GM18868 (cell line): ENCODE measurements around the gene PHACTR2.
"Not testable (repeated sequence)": the region's sequence is repeated elsewhere in the genome, so short reads cannot be mapped to it uniquely, and the experiment has no call there.

Source experiments
- ATAC-seq: cut with Tn5 transposase; IDR thresholded peaks from one replicate; pipeline ENCODE4 v1.9.1; 2021; ENCODE audit warnings: mild to moderate bottlenecking, moderate library complexity; ENCODE audit not compliant: unreplicated experiment

PHACTR2 gene

DNA sequence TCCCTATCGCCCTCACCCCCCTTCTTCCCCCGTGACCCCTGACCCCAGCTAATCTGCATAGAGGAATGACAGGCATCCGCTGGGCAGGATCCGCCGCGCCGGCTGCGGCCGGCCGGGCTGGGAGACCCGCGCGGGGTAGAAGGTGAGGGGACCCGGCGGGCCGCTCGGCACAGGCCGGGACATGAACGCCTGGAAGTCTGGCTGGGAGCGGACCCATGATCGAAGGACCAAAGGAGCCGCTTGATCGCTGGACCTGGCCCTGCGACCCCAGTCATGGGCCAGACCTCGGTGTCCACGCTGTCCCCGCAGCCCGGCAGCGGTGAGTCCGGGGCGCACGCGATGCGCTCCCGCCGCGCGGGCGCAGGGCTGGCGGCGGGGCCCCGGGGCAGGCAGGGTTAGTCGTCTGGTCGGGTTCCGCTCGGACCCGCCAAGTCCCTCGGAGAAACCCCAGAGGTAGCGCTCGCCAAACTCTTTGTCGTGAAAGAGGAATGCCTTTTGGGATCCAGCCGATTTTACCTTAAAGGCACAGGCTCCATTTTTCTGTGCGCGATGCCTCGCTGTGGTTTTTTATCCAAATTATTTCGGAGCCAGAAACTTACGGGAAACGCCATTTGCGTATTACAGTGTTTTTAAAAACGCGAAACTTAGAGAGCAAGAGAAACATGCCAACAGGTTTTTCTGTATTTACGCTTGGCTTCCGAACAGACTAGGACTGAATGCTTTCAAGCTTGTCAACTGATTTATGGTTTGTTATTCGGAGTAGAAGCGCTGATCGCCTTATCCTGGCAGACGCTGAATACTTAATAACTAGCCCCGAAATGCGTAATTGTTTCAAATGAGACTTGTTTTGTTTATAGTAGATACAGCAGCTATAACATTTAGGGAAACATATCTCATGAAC is at the start of gene PHACTR2:
TSS of gene PHACTR2 (plus strand) at position 75 of the 901 bp plus-strand sequence. CDS start at position 274, 199 bp downstream.
- ATAC-seq: no peak

DNA sequence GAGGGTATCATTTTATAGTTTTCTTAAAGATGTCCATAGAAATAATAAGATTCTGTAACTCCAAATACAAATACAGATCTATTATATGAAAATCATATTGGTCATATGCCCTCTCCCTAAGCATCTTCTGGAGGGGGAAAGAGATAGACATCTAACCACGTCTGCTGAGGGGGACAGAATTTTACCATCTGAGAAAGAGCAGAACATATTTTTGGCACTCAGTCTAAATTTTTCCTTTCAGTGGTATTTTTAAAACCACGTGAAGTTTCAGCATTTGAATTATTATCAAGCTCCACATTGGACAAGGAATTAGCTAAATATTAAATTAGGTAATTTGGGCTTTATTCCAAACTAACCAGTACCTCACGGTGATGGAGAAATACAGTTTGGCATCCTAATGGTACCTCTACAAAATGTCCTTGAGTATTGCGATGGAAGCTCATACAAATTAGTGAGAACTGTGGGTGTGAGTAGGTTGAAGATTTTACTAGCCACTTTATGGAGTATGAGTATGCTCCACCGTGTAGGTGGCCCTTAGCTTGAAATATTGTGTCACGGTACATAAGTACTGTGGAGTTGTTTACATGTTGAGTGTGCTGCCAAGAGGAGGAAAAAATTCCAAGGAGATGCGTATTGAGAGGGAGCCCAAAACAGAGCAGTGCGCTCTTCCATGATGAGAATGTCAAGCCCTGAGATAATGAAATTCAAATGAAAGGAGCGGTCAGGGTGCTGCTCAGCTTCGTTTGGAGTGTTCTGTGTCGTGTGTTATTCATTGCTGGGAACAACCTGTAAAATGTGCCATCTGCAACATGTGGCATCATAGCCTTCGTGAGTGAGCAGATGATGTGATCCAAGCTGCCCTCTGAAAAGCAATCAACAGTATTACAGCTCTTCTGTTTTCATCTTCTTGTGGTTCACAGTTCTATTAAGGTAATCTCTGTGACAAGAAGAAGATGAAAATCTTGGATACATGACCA is 48.4 kb upstream of the PHACTR2 start:
- no peak for ATAC-seq

DNA sequence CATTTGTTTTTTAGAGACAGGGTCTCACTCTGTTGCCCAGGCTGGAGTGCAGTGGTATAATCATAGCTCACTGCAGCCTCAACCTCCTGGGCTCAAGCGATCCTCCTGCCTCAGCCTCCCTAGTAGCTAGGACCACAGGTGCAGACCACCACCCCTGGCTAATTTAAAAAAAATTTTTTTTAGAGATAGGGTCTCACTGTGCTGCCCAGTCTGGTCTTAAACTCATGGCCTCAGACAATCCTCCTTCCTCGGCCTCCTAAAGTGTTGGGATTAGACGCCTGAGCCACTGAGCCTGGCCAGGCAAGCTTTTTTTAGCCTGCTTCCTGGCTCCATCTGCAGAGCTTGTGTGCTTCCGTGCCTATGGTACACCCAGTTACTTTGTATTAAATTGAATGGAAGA is 46.6 kb upstream of the PHACTR2 start:
- not testable (repeated sequence) for ATAC-seq

DNA sequence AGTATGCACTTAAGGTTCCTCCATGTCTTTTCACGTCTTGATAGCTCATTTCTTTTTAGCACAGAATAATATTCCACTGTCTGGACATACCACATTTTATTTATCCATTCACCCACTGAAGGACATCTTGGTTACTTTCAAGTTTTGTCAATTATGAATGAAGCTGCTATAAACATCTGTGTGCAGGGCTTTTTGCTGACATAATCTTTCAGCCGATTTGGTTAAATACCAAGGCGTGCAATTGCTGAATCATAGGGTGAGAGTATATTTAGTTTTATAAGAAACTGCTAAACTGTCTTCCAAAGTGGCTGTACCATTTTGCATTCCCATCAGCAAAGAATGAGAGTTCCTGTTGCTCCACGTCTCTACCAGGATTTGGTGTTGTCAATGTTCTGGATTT is 44.9 kb upstream of the PHACTR2 start:
- ATAC-seq: no peak

DNA sequence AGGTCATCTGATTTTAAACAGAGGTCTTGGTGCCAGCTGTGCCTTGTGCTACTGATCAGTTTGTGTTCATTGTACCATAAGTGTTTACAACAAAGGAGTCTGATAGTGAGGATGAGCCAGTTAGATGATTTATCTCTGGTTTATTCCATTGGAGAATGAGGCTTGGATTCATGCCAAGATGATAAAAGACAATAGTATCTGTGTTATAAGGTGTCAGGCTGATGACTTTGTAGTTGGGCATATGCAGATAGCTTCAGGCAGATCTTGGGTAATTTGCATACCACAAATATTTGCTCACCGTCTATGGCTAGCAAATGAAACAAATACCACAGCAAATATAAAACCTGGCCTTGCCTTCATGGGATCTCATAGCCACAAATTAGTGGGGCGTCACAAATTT is 43.3 kb upstream of the PHACTR2 start:
- no peak for ATAC-seq

DNA sequence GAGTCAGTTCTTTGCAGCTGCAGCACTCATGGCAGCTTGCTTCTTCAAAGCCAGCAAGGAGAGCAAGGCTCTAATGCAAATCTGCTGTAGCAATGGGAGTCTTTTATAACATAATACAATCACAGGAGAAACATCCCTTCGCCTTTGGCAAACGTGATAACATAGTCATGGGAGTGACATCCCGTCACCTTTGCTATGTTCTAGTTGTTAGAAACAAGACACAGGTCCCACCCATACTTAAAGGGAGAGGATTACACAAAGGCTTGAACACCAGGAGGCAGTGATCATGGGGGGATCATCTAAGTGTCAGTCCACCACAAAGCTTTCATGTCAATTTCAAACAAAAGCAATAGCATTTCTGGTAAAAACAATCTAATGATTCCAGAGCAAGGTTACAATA is 40.1 kb upstream of the PHACTR2 start:
- ATAC-seq: no peak

DNA sequence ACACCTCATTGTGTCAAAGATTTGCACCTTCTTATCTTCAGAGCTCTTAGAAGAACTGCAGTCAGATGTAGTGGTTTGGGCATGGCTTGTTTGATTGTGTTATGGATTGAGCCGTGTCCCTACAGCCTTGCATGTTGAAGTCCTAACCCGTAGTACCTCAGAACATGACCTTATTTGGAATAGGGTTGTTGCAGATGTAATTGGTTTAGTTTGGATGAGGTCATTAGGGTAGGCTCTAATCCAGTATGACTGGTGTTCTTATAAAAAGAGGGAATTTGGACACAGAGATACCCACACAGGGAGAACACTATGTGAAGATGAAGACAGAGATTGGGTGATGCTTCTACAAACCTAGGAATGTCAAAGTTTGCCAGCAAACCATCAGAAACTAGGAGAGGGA is 35.4 kb upstream of the PHACTR2 start:
- ATAC-seq: no peak

DNA sequence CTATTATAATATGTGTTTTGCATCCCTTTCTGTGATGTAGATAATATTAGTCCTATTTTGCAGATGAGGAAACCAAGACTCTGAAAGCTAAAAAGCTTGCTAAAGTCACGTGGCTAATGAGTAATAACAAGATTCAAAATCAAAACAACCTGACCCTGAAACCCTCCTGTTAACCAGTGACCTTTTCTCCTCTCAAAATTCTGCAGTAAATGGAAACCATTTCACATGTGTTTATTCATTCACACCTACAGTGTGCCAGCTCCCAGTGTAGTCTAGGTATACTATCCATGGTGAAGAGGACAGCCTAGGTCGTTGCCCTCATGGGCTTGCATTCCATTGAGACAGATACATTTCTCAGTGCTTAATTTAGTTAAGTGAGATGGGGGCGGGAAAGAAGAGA is 30.6 kb upstream of the PHACTR2 start:
- no peak for ATAC-seq

DNA sequence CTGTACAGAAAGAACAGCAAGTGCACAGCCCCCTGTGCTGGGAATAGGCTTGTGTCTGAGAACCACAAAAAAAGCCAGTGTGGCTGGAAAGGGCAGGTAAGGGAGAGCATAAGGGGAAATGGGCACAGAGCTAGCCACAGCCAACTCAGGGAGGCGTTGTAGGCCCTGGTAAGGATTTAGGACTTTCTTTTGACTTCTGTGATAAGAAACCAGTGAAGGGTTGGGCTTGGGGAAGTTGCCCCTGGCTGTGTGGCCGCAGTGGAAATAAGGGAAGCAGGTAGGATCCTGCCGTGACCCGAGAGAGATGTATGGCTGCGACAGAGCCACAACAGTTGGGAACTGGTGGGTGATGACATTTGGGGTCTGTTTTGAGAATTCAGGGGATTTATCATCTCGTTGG is 30.0 kb upstream of the PHACTR2 start:
- no peak for ATAC-seq

DNA sequence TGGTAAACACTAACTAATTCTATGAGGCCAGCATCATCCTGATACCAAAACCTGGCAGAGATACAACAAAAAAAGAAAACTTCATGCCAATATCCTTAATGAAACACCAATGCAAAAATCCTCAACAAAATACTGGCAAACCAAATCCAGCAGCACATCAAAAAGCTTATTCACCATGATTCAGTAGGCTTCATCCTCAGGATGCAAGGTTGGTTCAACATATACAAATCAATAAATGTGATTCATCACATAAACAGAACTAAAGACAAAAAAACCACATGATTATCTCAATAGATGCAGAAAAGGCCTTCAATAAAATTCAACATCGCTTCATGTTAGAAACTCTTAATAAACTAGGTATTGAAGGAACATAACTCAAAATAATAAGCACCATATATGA is 28.4 kb upstream of the PHACTR2 start:
- not testable (repeated sequence) for ATAC-seq

DNA sequence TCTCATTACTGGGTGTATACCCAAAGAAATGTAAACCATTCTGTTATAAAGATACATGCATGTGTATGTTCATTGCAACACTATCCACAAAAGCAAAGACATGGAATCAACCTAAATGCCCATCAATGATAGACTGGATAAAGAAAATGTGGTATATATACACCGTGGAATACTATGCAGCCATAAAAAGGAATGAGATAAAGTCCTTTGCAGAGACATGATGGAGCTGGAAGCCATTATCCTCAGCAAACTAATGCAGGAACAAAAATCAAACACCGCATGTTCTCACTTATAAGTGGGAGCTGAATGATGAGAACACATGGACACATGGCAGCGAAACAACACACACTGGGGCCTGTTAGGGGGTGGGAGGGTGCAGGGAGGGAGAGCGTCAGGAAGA is 26.4 kb upstream of the PHACTR2 start:
- ATAC-seq: not testable (repeated sequence)

DNA sequence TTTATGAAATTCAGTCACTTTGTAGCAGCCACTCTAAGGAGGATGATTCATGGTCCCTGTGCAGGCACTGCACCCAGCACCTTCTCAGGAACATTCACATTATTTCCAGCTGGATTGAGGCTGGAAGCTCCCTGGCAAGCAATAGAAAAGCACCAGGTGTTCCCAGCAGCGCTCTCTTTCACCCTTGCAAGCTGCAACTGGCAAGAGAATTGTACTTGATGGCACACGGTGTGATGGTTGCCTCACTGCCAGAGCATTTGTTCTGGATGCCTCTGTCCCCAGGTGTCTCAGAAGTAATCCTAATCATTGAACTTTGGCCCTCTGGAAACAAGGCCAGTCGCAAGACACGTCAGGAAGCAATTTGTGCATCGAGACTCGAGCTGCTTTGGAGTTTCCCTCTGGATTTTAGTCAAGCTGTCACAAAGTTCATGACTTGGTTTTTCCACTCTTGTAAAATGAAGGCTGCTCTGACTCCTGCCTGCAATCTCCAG is 24.9 kb upstream of the PHACTR2 start:
- ATAC-seq: no peak

DNA sequence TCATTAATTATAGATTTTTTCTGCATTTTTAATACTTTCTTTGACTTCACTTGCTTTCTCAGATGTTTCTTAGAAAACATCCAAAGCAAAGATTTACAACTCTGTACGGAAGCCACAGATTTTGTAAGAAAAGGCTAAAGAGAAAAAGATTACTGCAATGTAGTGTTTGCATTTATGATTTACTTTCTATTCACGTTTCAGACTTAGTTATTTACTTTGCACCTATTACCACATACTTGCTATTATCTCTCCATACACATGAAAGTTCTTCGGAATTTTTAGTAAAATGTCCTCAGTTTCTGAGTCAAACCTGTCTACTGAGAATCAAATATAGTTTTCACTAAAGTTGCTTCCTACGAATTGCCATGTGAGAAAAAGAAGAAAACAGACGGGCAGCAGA is 22.2 kb upstream of the PHACTR2 start:
- no peak for ATAC-seq

DNA sequence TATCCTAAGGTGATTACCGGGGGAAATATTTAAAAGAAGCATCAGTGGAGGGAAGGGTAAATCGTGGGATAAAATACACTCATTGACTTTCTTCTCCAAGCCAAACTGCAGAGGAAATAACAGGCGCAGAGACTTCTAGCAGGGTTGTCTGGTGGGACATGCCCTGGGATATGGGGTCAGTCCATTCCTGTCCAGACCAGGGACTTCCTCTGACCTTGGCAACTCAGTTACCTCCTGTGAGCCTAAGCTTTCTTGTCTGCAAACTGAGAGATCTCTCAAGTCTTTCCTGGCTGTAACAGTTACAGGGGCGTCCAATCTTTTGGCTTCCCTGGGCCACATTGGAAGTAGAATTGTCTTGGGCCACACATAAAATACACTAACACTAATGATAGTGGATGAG is 21.7 kb upstream of the PHACTR2 start:
- no peak for ATAC-seq

DNA sequence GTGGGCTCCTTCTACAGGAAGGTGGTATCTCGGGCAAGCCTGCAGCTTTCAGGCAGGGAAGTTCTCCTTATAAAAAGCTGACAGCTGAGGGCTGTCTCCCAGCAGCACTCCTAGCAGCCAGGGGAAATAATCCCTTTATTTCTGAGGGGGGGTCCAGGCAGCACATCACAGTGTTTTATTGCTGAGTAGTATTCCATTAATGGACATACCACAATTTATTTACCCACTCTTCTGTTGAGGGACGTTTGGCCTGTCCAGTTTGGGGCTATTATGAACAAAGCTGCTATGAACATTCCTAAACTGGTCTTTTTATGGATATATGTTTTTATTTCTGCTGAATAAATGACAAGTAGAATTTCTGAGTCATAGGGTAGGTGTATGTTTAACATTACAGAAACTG is 20.0 kb upstream of the PHACTR2 start:
- no peak for ATAC-seq

DNA sequence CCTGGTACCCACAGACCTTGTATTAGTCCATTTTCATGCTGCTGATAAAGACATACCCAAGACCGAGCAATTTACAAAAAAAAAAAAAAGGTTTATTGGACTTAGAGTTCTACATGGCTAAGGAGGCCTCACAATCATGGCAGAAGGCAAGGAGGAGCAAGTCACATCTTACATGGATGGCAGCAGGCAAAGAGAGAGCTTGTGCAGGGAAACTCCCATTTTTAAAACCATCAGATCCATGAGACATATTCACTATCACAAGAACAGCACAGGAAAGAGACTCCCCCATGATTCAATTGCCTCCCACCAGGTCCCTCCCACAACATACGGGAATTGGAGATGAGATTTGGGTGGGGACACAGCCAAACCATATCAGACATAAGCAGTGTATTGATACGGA is 17.6 kb upstream of the PHACTR2 start:
- not testable (repeated sequence) for ATAC-seq

DNA sequence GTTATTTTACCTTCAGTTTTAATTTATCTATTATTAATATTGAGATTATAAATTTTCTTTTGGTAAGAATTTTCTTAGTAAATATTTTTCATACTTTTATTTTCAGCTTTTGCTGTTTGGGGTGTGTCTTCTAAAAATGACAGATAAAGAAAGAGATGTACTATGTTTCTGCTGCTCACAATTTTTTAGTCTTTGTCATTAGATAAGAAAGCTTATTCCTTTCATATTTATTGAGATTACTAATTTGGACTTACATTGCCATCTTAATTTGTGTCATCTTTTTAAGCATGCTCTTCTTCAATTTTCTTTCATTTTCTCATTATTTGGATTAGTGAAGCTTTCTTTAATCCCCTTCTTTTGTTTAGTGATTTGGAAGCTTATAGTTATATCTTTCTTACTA is 13.6 kb upstream of the PHACTR2 start:
- ATAC-seq: no peak

DNA sequence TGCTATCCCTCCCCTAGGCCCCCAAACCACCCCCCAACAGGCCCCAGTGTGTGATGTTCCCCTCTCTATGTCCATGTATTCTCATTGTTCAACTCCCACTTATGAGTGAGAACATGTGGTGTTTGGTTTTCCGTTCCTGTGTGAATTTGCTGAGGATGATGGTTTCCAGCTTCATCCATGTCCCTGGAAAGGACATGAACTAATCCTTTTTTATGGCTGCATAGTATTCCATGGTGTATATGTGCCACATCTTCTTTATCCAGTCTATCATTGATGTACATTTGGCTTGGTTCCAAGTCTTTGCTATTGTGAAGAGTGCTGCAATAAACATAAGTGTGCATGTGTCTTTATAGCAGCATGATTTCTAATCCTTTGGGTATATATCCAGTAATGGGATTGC is 11.8 kb upstream of the PHACTR2 start:
- ATAC-seq: not testable (repeated sequence)

DNA sequence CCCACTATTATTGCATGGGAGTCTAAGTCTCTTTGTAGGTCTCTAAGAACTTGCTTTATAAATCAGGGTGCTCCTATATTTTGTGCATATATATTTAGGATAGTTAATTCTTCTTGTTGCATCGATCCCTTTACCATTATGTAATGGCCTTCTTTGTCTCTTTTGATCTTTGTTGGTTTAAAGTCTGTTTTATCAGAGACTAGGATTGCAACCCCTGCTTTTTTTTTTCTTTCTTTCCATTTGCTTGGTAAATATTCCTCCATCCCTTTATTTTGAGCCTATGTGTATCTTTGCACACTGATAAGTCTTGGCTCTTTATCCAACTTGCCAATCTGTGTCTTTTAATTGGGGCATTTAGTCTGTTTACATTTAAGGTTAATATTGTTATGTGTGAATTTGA is 8.3 kb upstream of the PHACTR2 start:
- not testable (repeated sequence) for ATAC-seq

DNA sequence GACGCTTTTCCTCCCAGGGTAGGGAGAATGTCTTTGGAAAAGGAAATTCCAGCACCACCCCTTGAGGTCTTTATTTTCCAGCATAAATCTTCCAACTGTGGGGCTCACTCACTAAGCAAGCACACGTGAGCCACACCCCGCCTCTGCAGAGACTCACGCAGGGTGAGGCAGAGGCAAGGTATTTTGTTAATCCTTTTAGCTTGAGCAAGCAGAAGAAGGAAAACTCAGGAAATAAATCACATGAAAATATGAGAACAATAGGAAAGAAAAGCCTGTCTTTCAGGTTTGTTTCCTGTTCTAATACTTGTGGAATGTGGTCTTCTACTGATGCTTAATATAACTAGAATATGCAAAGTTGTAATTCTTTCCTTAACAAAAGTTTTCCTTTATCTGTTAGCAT is 4.1 kb upstream of the PHACTR2 start:
- ATAC-seq: no peak
